Measurements from ENCODE around the gene FLT4. TPM values are rescaled to one million over a fixed set of nuclear protein-coding genes. Genes with fewer than 3 reads are reported as not detected.

Gene FLT4
- total RNA-seq, 1 donor from 2014 or later: 0.51 TPM

GRCh38 chr5:180625125-180625790 lies 24.1 kb downstream of the FLT4 start:
- Mint-ChIP-seq H3K27me3 (ENCODE audit: unreplicated experiment) (no peaks in the 10 kb centered on the region), H3K27ac (ENCODE audit: unreplicated experiment) (no peak overlapping the region), H3K9me3 (ENCODE audit: unreplicated experiment) (no peaks in the 10 kb centered on the region), H3K4me1 (ENCODE audit: unreplicated experiment) (peaks cover 3% of the 10 kb centered on the region), H3K4me3 (ENCODE audit: unreplicated experiment) (no peak overlapping the region), H3K36me3 (ENCODE audit: unreplicated experiment) (no peaks in the 10 kb centered on the region)
- no peak for DNase-seq (ENCODE audit: extremely low spot score, unreplicated experiment)
- TF ChIP-seq CTCF (IDR thresholded peaks at IDR 0.05): no peak

- H3K27ac Mint-ChIP-seq (ENCODE audit: unreplicated experiment): no peak overlapping the region
- H3K36me3 Mint-ChIP-seq (ENCODE audit: unreplicated experiment): no peaks in the 10 kb centered on the region
- H3K27me3 Mint-ChIP-seq (ENCODE audit: unreplicated experiment): no peaks in the 10 kb centered on the region
- TF ChIP-seq CTCF (IDR thresholded peaks at IDR 0.05): no peak
- DNase-seq (ENCODE audit: extremely low spot score, unreplicated experiment): no peak
- H3K4me1 Mint-ChIP-seq (ENCODE audit: unreplicated experiment): peaks cover 3% of the 10 kb centered on the region
- no peak overlapping the region for H3K4me3 Mint-ChIP-seq (ENCODE audit: unreplicated experiment)
- H3K9me3 Mint-ChIP-seq (ENCODE audit: unreplicated experiment): no peaks in the 10 kb centered on the region
Observed at GRCh38 chr5:180624587-180624986, 24.8 kb downstream of the FLT4 start.

- Mint-ChIP-seq H3K4me1 (ENCODE audit: unreplicated experiment) (peaks cover 3% of the 10 kb centered on the region), H3K27me3 (ENCODE audit: unreplicated experiment) (no peaks in the 10 kb centered on the region), H3K36me3 (ENCODE audit: unreplicated experiment) (no peaks in the 10 kb centered on the region), H3K27ac (ENCODE audit: unreplicated experiment) (no peak overlapping the region), H3K4me3 (ENCODE audit: unreplicated experiment) (no peak overlapping the region), H3K9me3 (ENCODE audit: unreplicated experiment) (no peaks in the 10 kb centered on the region)
- no peak for DNase-seq (ENCODE audit: extremely low spot score, unreplicated experiment)
- no peak for TF ChIP-seq CTCF (IDR thresholded peaks at IDR 0.05)
Observed at GRCh38 chr5:180623844-180624243, 25.6 kb downstream of the FLT4 start.

- Mint-ChIP-seq H3K4me3 (ENCODE audit: unreplicated experiment) (no peak overlapping the region), H3K27ac (ENCODE audit: unreplicated experiment) (no peak overlapping the region), H3K36me3 (ENCODE audit: unreplicated experiment) (no peaks in the 10 kb centered on the region), H3K27me3 (ENCODE audit: unreplicated experiment) (peaks cover under 1% of the 10 kb centered on the region), H3K9me3 (ENCODE audit: unreplicated experiment) (no peaks in the 10 kb centered on the region), H3K4me1 (ENCODE audit: unreplicated experiment) (peaks cover 5% of the 10 kb centered on the region)
- DNase-seq (ENCODE audit: extremely low spot score, unreplicated experiment): no peak
- TF ChIP-seq CTCF (IDR thresholded peaks at IDR 0.05): no peak
Observed at GRCh38 chr5:180623411-180623834, 26.0 kb downstream of the FLT4 start.

- H3K27ac Mint-ChIP-seq (ENCODE audit: unreplicated experiment): no peak overlapping the region
- no peaks in the 10 kb centered on the region for H3K36me3 Mint-ChIP-seq (ENCODE audit: unreplicated experiment)
- no peaks in the 10 kb centered on the region for H3K9me3 Mint-ChIP-seq (ENCODE audit: unreplicated experiment)
- H3K4me3 Mint-ChIP-seq (ENCODE audit: unreplicated experiment): no peak overlapping the region
- no peak for TF ChIP-seq CTCF (IDR thresholded peaks at IDR 0.05)
- peaks cover 3% of the 10 kb centered on the region for H3K27me3 Mint-ChIP-seq (ENCODE audit: unreplicated experiment)
- no peak for DNase-seq (ENCODE audit: extremely low spot score, unreplicated experiment)
- peaks cover 7% of the 10 kb centered on the region for H3K4me1 Mint-ChIP-seq (ENCODE audit: unreplicated experiment)
Observed at GRCh38 chr5:180622910-180623309, 26.5 kb downstream of the FLT4 start.

All from osteocyte (in vitro differentiated cells).